ENCODE measurements around the gene STXBP5L.
A peak's percentile ranks its signal among the peaks of the same experiment; 100 is the strongest.
"Not testable (repeated sequence)": the region's sequence is repeated elsewhere in the genome, so short reads cannot be mapped to it uniquely, and the experiment has no call there.

STXBP5L gene

GRCh38 chr3:120908030-120908794, at the start of gene STXBP5L:
STXBP5L (plus strand) TSS chr3:120908205; CDS start chr3:120909579, 1,374 bp downstream.
- DNase-seq: peak; percentile 12

DNA sequence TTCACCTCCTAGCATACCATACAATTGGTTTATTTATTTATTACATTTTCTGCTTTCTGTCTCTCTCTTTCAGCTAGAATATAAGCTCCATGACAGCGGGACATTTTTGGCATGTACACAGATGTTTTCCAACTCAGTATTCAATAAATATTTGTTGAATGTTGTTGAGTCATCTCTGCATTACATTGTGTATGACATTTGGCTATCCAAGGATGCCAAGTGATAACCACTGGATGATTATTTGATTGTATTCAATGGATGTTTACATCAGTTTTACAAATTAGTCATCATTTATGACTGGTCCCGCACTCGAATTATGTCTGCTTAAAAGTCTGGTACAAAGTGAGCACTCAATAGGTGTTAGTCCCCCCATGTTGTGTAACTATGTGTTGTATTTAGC, 49.5 kb upstream of the STXBP5L start:
- peak; percentile 20 for DNase-seq

- DNase-seq: no peak
Measured at GRCh38 chr3:120864541-120864940, 43.5 kb upstream of the STXBP5L start.

- no peak for DNase-seq
Measured at GRCh38 chr3:120875507-120875906, 32.5 kb upstream of the STXBP5L start.

GRCh38 chr3:120875989-120876388, 32.0 kb upstream of the STXBP5L start:
- DNase-seq: no peak

- no peak for DNase-seq
Measured at GRCh38 chr3:120879411-120879810, 28.6 kb upstream of the STXBP5L start.

- no peak for DNase-seq
Measured at GRCh38 chr3:120892921-120893320, 15.1 kb upstream of the STXBP5L start.

DNA sequence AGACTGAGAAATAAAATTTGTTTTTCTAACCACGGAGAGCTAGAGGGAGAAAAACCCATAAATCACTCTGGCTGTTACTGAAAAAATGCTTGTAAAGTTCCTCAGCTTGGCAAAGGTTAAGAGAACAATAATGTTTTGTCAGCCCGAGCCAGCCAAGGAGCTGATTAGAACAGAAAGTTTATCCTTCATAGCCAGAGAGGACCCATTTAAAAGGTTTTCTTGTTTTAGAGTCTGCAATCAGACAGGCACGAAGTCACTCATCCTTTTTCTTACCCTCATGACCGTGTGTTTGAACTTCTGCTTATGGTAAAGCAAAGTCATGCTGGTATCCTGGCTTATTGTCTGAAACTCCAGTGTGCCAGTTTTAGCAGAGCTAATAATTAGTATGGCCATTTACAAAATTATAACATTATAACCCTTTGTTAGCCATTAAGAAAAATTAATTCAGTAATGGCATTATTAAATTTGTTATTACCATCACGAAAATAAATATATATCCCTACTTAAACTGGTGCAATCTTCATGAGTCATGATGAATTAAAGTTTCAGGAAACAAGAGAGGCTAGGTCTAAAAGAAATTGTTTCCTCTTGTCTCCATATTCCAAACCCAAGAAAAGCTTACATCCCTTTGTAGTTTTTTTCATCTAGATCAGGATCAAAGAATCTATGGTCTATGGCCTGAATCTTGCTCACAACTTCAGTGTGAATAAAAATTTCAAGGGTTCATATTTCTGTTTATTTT, 13.5 kb upstream of the STXBP5L start:
- no peak for DNase-seq

GRCh38 chr3:120901716-120902115, 6.3 kb upstream of the STXBP5L start:
- not testable (repeated sequence) for DNase-seq

DNA sequence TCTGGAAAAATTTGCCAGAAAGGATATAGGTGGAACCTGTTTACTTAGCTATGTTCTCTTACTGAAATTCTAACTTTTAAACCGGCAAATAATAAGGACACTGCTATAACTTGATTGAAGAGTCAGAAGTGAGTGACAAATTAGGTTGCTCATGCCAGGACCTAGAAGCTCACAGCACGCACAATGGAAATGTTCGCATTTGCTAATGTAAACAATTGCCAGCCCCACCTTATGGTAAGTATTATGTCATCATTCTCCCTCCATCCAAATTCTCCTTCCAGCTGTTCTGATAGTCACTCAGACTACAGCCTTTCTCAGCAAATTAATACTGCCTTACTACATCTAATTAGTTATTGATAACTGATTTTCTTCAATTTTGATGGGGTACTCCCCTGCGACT, 4.8 kb upstream of the STXBP5L start:
- DNase-seq: no peak

- DNase-seq: no peak
Measured at GRCh38 chr3:120907659-120908029, 361 bp upstream of the STXBP5L start.

DNA sequence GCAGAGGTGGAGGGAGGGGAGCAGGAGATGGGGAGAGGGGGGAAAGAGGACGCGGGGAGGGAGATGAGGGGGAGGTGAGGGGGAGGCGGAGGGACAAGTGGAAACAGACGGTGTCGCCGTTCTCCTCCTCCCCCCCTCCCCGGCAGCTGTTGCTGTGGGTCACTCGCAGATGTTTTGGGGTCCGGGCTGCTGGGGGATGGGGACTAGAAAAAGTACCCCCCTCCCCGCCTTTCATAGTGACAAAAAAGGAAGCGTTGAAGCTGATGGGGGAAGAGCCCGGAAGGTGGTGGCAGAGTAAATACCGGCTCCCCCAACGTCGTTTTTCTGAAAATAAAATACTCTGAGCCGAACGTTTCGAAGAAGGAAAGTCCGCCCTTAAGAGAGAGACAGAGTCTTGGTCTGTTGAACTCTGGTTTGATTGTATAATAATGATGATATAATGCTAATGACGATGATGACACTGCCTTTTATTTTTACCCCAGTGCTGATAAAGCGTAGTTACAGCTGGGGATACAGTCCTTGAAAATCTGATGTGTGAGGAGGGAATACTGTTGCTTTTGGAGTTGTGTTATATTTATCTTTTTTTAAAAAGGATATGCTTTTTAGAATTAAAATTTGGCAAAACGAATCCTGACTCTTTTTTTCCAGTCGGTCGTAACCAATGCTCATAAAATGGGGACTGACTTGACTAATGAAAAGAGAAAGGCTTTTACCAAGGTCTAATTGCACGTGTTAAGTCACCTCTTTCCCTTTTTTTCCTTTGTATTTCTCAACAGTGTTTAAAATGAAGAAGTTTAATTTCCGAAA, 993 bp downstream of the STXBP5L start:
- DNase-seq: no peak

DNA sequence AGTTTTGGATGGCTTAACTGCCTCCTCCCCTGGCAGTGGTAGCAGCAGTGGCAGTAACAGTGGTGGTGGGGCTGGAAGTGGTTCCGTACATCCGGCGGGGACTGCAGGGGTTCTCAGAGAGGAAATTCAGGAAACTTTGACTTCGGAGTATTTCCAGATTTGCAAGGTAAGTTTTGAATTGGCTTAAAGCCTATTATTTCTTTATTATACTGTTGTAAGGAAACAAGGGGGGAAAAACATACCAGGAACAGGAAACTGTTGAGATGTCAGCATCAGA, 1.5 kb downstream of the STXBP5L start:
- no peak for DNase-seq

- no peak for DNase-seq
Measured at GRCh38 chr3:120926146-120926545, 18.1 kb downstream of the STXBP5L start.

GRCh38 chr3:120928991-120929390, 21.0 kb downstream of the STXBP5L start:
- no peak for DNase-seq

- no peak for DNase-seq
Measured at GRCh38 chr3:120931593-120931992, 23.6 kb downstream of the STXBP5L start.

DNA sequence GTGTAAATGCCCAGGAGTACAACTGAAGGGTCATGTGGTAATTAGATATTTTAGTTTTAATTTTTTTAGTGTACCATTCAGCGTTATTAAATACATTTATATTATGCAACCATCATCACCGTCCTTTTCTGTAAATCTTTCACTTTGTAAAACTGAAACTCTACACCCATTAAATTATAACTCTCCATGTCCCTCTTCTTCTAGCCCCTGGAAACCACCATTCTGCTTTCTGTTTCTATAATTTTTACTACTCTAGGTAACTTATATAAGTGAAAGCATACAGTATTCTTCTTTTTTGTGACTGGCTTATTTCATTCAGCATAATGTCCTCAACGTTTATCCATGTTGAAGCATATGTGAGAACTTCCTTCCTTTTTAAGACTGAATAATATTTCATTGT, 48.1 kb downstream of the STXBP5L start:
- DNase-seq: no peak

DNA sequence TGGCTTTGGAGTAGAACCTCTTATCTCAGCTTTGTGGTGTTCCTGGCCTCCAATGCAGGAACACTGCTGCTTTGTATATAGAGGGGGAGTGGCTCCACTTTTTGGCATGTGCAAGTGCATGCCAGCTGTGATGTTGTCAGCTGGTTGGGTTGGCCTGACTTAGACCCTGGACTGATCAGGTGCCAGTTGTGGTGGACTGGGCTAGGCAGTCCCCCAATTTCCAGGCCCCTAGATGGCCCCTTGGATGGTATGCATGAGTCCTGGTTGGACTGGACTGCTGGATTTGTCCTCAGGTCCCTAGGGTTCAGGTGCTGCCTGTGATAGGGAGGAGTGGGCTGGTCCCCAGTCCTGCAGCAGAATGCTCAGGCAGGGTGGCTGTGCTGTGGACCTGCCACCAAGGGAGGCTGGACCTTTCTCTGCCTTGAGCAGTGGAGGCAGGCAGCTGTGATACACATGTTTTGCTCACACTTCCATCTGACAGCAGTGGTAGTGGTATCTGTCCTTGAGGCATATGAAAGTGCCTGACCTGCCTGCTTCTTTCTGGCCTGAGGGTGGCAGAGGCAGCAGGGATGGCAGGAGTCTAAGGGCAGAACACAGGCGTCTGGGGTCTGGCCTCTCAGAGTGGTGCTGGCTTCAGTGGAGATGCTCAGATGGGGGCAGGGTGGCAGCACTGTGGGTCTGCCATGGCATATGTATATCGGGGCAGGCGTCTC, 74.8 kb downstream of the STXBP5L start:
- no peak for DNase-seq

DNA sequence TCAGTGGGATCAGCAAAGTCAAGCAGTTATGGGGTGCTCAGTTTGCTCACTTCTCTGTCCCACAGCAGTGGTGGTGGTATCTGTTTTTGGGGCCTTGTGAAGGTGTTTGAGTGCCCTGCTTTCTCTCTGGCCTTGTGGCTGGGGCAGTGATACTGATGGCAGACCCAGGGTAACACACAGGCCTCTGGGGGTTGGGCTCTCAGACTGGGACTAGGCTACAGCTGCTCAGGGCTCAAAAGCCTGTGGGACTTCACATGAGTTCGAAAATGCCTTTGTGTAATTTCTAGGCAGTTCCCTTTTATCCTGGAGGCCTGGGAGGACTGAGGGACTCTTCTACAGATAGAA, 75.3 kb downstream of the STXBP5L start:
- no peak for DNase-seq

DNA sequence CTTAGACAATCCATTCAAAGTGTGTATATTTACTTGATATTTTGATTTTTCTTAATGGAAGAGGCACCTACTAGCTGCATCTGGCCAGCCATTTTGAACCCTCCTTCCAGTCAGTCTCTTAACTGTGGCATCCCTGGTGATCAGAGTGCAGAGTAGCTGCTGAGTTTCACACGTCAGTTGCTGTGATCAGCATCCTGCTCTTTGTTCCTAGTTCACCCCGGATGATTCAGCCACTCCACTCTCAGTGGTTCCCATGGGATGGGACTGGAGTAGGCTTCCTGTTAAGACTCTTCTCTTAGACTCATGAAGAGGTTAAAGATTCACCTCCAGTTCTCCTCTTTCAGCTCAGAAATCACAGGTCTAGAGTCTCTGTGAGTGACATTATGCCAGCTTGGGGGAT, 75.8 kb downstream of the STXBP5L start:
- no peak for DNase-seq

DNA sequence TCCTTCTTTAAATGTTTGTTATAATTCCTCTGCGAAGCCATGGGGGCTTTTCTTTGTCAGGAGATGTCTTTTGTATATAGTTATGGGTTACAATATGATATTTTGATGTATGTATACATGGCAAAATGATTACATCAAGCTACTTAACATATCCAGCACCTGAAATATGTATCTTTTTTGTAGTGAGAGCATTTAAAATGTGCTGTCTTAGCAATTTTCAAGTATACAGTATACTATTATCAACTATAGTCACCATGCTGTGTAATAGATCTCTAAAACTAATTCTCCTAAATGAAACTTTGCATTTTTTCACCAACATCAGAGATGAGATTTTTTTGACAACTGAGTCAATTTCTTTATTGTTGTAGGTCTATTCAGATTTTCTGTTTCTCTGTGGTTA, 77.2 kb downstream of the STXBP5L start:
- DNase-seq: no peak

DNA sequence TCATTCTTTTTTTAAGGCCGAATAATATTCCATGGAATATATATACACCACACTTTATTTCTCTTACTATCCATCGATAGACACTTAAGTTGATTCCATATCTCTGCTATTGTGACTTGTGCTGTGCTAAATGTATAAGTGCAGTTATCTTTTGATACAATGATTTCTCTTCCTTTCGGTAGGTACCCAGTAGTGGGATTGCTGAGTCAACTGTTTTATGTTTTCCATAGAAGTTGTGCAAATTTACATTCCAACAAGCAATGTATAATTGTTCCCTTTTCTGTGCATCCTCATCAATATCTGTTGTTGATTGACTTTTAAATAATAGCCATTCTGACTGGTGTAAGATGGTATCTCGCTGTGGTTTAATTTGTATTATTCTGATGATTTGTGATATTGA, 81.0 kb downstream of the STXBP5L start:
- no peak for DNase-seq

- no peak for DNase-seq
Measured at GRCh38 chr3:121018917-121019321, 110.9 kb downstream of the STXBP5L start.

Data from HCEC 1CT (cell line).